Skin of body (tissue), 2 donors: Measurements from ENCODE around the gene DHRSX. TPM values are rescaled to one million over a fixed set of nuclear protein-coding genes. Genes with fewer than 3 reads are reported as not detected.
"Not testable (repeated sequence)": the region's sequence is repeated elsewhere in the genome, so short reads cannot be mapped to it uniquely, and the experiment has no call there.

Source experiments
- DNase-seq: peaks from one replicate; lab custom pipeline; 2025; lab: John Stamatoyannopoulos, UW
- total RNA-seq: library from RNA; depleted of rRNA; stranded (reverse); fragments of >200 nt; gene quantifications from one replicate; pipeline ENCODE4 v1.2.3, GENCODE V29; 2014

DHRSX gene
- total RNA-seq, 1 donor from 2014 or later, result 16.1 TPM

DNA sequence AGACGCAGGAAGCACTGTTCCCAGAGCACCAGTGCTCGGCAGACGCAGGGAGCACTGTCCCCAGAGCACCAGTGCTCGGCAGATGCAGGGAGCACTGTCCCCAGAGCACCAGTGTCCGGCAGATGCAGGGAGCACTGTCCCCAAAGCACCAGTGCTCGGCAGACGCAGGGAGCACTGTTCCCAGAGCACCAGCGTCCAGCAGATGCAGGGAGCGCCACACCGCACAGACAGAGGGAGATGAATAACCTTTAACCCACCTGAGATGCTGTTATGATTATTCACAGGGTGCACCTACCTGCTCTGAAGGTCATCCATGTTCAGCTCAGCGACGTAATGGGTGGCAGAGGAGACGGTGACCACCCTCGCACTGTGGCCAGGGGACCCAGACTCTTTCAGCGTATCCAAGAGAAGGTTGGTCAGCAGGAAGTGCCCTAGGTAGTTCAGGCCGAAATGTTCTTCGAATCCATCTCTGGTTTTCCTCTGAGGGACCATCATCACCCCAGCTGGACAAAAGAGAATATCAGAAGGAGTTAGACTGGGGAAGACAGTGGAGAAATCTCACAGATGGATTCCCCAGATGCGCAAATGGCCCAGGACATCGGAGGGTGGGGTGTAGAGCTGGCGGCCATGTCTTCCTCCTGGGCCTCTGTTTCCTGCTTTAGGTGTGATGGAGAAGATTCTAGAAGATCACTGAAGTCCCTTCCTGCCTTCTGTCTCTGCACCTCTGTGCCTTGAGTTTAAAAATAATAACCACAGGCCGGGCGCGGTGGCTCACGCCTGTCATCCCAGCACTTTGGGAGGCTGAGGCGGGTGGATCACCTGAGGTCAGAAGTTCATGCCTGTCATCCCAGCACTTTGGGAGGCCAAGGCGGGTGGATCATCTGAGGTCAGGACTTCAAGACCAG, 234.1 kb downstream of the DHRSX start:
- DNase-seq, result no peak

DNA sequence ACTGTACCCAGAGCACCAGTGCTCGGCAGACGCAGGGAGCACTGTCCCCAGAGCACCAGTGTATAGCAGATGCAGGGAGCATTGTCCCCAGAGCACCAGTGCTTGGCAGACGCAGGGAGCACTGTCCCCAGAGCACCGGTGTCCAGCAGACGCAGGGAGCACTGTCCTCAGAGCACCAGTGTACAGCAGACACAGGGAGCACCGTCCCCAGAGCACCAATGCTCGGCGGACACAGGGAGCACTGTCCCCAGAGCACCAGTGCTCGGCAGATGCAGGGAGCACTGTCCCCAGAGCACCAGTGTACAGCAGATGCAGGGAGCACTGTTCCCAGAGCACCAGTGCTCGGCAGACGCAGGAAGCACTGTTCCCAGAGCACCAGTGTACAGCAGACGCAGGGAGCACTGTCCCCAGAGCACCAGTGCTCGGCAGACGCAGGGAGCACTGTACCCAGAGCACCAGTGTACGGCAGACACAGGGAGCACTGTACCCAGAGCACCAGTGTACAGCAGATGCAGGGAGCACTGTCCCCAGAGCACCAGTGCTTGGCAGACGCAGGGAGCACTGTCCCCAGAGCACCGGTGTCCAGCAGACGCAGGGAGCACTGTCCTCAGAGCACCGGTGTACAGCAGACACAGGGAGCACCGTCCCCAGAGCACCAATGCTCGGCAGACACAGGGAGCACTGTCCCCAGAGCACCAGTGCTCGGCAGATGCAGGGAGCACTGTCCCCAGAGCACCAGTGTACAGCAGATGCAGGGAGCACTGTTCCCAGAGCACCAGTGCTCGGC, 234.9 kb downstream of the DHRSX start:
- not testable (repeated sequence) for DNase-seq

GRCh38 chrX:2264179-2265030, 236.4 kb downstream of the DHRSX start:
- no peak for DNase-seq

GRCh38 chrX:2263203-2263602, 237.6 kb downstream of the DHRSX start:
- no peak for DNase-seq

DNA sequence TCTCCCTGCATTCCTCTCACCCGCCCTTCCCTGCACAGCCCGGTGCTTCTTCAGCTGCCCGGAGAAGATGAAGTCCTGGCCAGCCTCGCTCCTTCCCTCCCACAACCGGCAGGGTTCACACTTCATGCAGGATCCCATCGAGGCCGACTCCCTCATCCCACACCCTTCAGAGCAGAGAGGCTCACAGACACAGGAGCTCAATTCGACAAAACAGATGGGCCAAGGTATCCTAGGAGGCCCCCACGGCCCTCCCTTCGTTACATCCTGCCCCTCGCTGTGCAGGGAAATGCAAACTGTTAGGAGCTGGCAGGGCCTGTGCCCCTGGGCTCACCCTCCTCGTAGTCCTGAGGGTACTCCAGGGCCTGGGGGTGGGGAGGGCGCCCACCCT, 238.1 kb downstream of the DHRSX start:
- DNase-seq, result no peak

DNA sequence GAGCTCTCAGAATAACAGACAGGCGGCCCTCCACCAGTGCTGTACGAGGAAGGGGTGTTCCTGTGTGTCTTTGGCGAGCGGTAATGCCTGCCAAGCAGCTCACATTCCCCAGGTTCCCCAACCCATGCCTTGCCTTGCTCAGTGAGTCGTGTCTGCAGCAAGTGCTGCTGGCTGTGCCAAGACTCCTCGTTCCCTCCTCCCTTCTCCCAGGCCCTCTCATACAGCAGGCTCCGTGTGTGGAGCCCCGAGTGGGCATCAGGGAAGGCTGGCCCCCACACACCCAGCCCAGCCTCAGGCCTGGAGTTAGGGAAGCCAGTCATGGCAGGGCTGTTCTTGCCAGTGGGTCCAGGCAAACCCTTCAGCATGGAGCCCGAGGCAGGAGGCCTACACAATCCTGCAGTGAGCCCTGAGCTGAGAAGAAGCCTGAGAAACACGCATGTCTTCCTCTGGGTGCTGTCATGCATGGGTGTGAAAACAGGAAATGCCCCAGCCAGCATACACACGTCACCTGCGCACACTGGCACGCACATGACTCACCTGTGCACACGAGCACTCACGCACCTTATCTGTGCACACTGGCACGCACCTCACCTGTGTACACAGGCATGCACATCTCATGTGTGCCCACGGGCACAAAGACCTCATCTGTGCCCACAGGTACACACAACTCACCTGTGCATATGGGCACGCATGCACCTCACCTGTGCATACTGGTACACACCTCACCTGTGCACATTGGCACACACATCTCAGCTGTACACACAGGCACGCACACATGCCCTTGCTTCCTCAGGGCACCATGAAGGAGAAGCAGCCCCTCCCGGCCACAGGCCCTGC, 238.7 kb downstream of the DHRSX start:
- DNase-seq, result no peak

DNA sequence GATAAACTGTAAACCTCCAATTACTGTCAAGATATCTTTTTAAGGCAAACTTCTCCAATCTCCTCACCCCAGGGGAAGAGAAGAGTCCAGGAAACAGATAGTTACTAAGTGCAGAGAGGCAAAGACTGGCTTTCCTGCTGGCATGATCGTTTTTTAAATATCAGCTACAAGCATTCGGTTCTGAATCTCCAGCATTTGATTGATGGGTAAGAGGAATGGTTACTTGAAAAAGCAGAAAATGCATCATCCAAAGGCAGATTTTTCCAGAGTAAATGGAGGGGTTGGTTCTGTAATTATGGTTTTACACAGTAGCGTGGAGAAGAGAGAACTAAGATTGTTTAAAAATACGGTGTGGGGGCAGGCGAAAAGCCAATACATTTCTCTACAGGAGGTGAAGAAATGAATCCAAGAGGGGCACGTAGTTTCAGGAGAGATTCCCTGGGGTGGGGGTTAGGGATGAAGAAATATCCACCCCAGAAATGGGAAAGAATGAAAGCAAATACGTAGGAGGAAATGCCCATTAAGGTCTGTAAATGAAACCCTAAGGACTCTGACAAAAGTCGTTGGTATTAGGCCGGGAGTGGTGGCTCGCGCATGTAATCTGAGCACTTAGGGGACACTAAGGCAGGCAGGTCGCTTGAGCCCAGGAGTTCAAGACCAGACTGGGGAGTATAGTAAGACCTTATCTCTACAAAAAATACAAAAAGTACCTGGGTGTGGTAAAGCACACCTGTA, 248.3 kb downstream of the DHRSX start:
- DNase-seq, result no peak

- DNase-seq, result no peak
Observed at GRCh38 chrX:2251211-2251610, 249.6 kb downstream of the DHRSX start.

- no peak for DNase-seq
Observed at GRCh38 chrX:2243913-2244460, 256.8 kb downstream of the DHRSX start.

DNA sequence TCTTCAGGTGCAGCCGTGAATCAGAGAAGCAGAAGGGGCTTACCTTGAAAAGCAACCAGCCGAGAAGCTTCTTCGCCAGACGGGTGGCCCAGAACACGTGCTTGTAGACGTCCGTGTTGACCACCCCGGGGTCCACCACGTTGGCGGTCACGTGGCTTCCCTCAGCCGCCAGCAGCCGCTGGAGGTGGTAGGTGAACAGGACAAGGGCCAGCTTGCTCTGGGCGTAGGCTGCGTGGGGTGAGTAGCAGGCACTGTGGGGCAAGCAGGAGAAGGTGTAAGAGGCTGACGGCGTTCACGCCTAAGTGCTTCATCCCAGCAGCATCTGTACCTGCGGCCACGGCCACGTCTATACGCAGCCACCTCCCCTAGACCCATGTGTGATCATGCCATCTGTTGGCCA, 257.8 kb downstream of the DHRSX start:
- no peak for DNase-seq

GRCh38 chrX:2242326-2242725, 258.4 kb downstream of the DHRSX start:
- DNase-seq, result no peak

DNA sequence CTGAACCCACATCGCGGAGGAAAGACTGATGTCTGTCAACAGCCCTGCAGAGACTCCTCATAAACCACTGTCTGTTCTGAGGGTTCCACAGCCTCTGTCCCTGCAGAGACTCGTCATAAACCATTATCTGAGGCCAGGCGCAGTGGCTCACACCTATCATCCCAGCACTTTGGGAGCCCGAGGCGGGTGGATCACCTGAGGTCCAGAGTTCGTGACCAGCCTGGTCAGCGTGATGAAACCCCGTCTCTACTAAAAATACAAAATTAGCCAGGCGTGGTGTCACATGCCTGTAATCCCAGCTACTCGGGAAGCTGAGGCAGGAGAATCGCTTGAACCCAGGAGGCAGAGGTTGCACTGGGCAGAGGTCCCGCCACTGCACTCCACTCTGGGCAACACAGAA, 259.3 kb downstream of the DHRSX start:
- not testable (repeated sequence) for DNase-seq

DNA sequence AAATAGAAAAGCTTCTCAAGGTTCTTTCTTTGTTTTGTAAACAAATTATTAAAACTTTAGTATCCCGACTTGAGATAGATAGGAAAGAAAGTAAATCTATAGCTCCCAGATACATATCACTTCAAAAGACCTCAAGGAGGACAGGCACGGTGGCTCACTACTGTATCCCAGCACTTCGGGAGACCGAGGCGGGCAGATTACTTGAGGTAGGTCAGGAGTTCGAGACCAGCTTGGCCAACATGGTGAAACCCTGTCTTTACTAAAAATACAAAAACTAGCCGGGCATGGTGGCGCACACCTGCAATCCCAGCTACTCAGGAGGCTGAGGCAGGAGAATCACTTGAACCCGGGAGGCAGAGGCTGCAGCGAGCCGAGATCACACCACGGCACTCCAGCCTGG, 260.0 kb downstream of the DHRSX start:
- not testable (repeated sequence) for DNase-seq

DNA sequence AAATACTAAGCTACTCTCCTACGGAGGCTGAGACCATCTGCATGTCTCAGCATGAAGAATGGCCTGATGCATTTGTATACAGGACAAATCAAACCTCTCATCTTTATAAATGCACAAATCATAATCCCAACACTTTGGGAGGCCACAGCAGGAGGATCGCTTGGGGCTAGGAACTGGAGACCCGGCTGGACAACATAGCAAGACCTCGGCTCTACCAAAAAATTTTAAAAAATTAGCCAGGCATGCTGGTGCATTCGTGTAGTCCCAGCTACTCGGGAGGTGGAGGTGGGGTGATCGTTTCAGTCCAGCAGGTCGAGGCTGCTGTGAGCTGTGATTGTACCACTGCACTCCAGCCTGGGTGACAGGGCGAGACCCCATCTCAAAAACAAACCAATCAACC, 262.8 kb downstream of the DHRSX start:
- DNase-seq, result no peak

DNA sequence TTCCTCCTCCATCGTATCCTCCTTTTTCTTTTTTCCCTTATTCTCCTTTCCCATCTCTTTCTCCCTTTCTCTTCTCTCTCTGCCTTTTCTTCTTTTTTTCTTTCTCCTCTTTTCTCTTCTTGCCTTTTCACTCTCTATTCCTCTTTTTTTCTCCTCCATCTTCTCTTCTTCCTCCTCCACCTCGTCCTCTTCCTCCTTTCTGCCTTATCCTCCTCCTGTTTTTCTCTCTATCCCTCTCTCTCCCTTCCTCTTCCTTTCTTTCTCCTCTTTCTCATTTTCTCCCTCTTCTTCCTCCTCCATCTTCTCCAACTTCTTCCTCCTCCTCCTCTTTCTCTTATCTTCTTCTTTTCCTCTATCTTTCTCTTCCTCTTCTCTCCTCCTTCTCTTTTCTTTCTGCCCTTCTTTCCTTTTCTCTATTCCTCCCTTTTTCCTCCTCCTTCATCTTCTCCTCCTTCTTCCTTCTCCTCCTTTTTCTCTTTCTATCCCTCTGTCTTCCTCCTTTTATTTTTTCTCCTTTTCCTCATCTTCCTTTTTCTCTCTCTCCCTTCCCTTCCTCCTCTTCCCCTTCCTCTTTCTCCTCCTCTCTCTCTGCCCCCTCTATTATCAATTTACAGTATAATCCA, 269.1 kb downstream of the DHRSX start:
- no peak for DNase-seq

DNA sequence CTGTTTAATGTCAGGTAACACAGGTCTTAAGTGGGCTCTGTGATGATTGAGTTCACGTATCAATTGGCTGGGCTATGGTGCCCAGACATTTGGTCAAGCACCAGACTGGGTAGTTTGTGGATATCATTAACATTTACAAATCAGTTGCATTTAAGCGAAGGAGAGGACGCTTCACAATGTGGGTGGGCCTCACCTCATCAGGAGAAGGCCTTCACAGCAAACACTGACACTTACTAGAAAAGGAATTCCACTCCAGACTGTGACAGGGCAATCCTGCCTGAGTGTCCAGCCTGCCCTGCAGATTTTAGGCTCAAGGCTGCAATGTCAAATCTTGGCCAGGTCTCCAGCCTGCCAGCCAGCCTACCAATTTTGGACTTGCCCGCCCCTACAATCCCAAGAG, 270.3 kb downstream of the DHRSX start:
- no peak for DNase-seq

- DNase-seq, result no peak
Observed at GRCh38 chrX:2228536-2228935, 272.2 kb downstream of the DHRSX start.

DNA sequence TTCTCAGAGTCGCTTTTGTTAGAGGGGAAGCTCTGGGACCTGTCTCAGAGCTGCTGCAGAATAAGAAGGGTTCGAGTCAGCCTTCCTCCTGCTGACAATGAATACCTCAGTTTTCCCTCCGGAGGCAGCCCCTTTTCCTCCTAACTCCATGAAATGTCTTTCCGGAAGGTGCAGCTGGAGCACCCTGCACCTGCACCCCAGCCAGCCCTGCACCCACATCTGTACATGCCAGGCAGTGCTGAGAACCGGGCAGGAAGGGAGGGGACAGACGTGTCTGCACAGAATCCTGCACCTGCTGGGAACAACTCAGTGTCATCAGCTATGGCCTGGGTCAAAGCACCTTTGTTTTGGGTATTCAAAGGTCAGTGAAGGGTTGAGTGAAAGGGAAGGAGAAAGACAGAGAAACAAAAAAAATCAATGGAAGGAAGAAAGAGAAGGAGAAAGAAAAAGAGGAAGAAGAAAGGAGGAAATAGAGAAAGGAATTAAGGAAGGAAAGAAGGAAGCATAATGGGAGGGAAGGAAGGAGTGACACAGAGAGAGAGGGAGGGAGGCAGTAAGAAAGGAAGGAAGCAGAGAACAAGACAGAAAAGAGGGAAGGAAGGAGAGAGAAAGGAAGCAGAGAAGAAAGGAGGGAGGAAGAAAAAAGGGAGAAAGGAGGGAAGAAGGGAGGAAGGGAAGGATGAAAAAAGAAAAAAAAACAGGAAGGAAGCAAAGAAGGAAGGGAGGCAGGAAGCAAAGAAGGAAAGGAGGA, 273.7 kb downstream of the DHRSX start:
- DNase-seq, result no peak

GRCh38 chrX:2226182-2226581, 274.6 kb downstream of the DHRSX start:
- no peak for DNase-seq
